Ovary (tissue), 3 donors: ENCODE measurements around the gene NDUFA11.

Experiments
- CTCF ChIP-seq, 3 donors: fragments of 450-650 bp in 2 of 3; fragments of 200-600 bp in 1 of 3; IDR thresholded peaks; one replicate each; pipeline versions ENCODE4 v1.5.1 to v1.8.0; 2016 to 2022; ENCODE audit warnings: antibody characterized with exemption in 3 of 3, mild to moderate bottlenecking in 1 of 3
- POLR2A ChIP-seq: fragments of 450-650 bp; IDR thresholded peaks from one replicate; pipeline ENCODE4 v1.6.1; 2017; ENCODE audit warnings: antibody characterized with exemption, mild to moderate bottlenecking, moderate library complexity
- donor health status: DM: no; HTN: no; CAD: no.

GRCh38 chr19:5917431-5918107, 14.0 kb upstream of the NDUFA11 start:
- TF ChIP-seq CTCF (IDR thresholded peaks at IDR 0.05) (no peak), POLR2A (no peak)
